Vagina (tissue), 2 donors: Measurements from ENCODE around the gene METTL21A.

ENCODE experiments used
- POLR2A ChIP-seq, 2 donors: fragments of 450-650 bp; IDR thresholded peaks; one replicate each; pipeline ENCODE4 v1.6.1; 2017; ENCODE audit warnings: antibody characterized with exemption in 2 of 2, mild to moderate bottlenecking in 2 of 2, moderate library complexity in 2 of 2
- POLR2AphosphoS5 ChIP-seq, 2 donors: sonication (generic); formaldehyde crosslinking; IDR thresholded peaks; one replicate each; pipeline ENCODE4 v1.9.0; 2017; ENCODE audit warnings: antibody characterized with exemption in 2 of 2, mild to moderate bottlenecking in 2 of 2, low read depth in 1 of 2; ENCODE audit not compliant: insufficient read depth in 1 of 2
- TF ChIP-seq, protein P1 (sequence below), 3 experiments: fragments of 450-650 bp in 2 of 3; fragments of 200-600 bp in 1 of 3; sonication (generic) in 1 of 3; IDR thresholded peaks; one replicate each; pipeline ENCODE4 v1.5.1; 2017 to 2019; ENCODE audit warnings: antibody characterized with exemption in 3 of 3, mild to moderate bottlenecking in 2 of 3, moderate library complexity in 2 of 3

- TF ChIP-seq POLR2A (IDR thresholded peaks at IDR 0.05) (no peak), POLR2AphosphoS5 (IDR thresholded peaks at IDR 0.05; ENCODE audit: insufficient read depth in 1 of 2, low read depth in 1 of 2) (no peak)
- TF ChIP-seq, protein P1, sequence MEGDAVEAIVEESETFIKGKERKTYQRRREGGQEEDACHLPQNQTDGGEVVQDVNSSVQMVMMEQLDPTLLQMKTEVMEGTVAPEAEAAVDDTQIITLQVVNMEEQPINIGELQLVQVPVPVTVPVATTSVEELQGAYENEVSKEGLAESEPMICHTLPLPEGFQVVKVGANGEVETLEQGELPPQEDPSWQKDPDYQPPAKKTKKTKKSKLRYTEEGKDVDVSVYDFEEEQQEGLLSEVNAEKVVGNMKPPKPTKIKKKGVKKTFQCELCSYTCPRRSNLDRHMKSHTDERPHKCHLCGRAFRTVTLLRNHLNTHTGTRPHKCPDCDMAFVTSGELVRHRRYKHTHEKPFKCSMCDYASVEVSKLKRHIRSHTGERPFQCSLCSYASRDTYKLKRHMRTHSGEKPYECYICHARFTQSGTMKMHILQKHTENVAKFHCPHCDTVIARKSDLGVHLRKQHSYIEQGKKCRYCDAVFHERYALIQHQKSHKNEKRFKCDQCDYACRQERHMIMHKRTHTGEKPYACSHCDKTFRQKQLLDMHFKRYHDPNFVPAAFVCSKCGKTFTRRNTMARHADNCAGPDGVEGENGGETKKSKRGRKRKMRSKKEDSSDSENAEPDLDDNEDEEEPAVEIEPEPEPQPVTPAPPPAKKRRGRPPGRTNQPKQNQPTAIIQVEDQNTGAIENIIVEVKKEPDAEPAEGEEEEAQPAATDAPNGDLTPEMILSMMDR (IDR thresholded peaks at IDR 0.05) = no peak
These were observed 30.5 kb downstream of the METTL21A start for GRCh38 chr2:207594731-207595130.
